Right renal cortex interstitium (tissue), 3 donors: Measurements from ENCODE around the gene TMEM272. TPM values are rescaled to one million over a fixed set of nuclear protein-coding genes. Genes with fewer than 3 reads are reported as not detected.

Experiments
- DNase-seq, 3 donors: peaks; one replicate each; pipeline ENCODE4 v3.0.0-alpha.2; 2013; ENCODE audit warnings: low read depth in 3 of 3, low spot score in 2 of 3
- polyA plus RNA-seq, 3 donors: library from polyadenylated mRNA; unstranded; fragments of 120-200 nt; gene quantifications; one replicate each; pipeline ENCODE4 v1.2.1, GENCODE V29; 2013; ENCODE audit not compliant: insufficient read length in 3 of 3

TMEM272 gene
- polyA plus RNA-seq, 3 donors, result 0.22 to 0.42 (median 0.34) TPM

DNA sequence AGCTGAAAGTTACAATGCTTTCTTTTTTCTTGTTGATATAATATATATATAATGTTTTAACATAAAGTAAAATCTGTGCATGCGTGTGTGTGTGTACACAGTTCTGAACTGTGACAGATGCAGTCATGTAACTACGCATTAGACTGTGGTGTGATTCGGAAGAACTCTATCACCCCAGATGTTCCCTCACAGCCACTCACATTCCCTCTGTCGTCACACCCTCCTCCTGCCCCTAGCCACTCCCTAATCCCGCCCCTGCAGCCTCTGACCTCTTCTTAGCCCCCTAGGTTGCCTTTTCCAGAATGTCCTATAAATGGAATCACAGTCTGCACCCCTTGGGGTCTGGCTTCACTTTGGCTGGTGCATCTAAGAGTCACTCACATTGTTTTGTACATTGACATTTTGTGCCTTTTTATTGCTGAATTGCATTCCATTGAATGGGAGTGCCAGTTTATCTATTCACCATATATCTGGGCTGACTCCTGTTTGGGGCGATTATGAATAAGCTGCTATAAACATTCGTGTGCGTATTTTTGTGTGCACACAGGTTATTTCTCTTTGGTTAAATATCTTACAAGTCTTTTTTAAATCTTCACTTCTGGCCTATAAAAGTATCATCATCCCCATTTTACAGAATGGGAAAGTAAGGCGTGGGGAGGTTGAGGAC lies 61.4 kb downstream of the TMEM272 start:
- DNase-seq, result no peak

DNA sequence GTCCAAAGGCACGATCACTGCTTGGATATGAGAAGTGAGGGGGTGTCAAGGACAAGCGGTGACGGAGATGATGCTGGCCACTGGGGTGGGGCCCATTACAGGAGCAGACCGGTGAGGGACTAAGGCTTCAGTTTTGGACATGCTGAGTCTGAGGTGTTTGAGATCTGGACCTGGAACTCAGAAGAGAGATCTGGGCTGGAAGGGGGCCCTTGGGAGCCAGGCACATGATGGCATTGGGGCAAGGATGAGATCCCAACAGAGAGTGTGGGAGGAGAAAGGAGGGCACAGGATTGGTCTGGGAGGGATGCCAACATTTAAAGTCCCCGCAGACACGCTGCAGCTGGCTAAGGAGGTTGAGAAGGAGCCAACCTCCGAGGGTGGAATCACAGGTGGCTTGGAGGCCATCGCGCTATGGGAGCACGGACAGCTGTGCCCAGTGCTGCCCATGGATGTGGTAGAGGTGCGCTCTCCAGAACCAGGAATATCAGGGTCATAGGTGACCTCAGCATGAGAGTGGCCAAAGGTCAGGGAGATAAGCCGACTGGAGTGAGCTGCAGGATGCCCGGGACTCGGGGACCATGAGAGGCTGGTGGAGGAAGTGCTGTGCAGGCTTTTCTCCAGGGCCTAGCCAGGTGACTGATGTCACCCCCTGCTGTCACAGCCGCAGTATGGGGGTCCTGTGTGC lies 62.8 kb downstream of the TMEM272 start:
- DNase-seq, result no peak

DNA sequence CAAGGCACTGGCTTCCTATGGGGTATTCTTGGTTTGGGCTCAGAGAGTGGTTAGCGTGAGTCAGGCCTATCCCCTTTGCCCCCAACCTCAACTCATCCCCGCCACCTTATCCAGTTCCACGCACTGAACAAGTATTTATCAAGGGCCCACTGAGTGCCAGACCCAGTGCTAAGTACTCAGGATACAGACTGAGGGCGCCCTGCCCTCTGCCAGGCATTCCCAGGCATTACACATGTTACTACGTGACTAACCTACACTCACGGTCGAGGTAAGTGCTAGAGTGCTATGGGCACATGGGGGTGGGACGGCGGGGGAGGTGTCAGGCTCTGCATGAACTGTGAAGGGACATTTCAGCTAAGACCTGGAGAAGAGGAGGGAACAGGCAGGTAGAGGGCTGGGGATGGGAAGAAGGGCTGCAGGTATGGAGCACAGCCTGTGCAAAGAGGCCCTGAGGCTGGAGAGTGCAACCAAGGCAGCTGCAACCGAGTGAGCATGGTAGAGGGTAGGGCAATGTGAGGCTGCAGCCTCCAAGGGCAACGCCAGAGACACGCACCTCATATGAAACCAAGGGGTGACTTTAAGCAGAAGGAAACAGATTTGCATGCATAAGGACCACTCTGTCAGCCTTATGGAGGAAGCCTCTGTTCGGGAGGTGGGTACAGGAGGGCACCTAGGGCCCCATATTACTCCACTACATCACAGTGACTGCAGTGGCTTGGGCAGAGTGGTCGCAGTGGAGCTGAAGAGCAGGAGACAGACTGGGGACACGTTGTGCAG lies 63.5 kb downstream of the TMEM272 start:
- DNase-seq, result no peak

DNA sequence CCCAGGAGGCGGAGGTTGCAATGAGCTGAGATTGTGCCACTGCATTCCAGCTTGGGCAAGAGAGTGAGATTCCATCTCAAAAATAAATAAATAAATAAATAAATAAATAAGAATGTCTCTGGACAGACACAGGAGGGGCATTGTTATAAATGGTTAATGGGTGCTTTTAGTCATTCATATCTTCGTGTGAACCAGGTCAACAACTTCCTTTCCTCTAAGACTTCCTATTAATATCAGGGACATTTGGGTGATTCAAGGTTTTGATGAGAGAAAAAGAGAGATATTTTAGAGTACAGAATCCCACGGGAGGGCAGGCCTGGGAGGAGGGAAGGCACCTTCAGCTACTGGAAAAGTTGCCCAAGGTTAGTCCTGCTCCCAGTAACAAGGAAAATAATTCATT lies 64.9 kb downstream of the TMEM272 start:
- DNase-seq, result no peak

DNA sequence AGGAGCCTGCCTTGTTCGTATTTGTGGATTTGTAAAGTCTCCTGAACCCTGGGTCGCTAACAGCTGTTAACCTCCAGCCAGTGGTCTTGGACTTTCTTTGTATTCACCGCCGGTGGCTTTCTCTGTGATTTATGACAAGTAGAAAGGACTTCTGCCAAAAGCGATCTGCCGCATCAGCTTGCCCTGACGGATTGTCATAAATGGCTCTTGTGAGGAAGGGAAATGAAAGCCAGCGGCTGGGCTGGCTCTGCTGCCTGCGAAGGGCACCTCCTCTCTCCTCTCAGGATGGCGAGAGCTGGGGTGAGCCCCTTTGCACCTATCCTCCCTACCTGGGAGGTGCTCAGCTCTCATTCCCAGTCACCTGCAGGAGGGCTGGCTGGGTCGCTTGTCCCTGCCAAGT lies 66.6 kb downstream of the TMEM272 start:
- no peak for DNase-seq

DNA sequence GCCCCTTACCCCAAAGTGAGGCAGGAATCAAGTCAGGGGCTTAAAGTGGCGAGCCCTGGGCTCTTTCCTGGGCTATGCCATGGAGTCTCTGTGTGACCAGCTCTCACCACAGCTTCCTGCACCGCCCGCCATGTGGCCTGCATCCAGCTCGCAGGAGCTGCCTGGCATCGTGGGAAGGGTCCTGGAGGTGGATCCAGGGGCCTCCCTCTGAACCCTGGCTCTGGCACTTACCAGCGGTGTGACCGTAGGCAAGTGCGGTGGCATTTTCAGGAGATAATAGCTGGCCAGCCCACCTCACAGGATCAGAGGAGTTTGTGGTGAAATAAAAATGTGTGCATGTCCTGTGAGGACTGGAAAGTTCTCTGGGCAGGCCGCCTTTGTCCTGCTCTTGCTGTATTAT lies 67.1 kb downstream of the TMEM272 start:
- DNase-seq, result no peak

DNA sequence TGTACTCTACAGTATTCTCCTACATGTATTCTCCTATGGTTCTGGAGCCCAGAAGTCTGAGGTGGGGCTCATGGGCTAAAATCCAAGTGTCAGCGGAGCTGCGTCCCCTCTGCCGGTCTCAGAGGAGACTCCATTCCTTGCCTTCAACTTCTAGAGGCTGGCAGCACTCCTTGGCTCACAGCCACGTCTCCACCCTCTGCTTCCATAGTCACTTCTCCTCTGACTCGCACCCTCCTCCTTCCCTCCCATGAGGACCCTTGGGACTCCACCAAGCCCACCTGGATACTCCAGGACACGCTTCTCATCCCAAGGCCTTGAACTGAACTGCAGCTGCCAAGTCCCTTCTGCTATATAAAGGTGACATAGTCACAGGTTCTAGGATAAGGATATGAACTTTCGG lies 68.8 kb downstream of the TMEM272 start:
- DNase-seq, result no peak

DNA sequence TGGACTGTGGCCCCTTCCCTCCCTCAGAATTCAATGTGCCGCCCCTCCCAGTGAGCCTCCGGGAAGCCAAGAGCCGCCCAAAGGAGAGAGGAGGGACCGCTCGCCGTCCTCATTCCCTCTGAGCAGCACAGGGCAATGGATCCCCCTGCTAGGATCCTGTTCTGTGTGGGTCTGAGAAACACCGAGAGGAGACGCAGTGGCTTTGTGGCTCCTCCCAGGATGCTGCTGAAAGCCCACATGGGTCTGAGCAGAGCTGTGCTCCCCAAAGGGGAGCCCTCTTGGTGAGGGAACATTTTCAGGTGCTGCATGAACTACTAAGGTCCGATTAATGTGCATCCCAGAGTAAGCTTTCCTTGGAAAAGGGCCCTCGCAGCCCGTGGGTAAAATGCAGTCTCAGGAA lies 71.5 kb downstream of the TMEM272 start:
- no peak for DNase-seq

DNA sequence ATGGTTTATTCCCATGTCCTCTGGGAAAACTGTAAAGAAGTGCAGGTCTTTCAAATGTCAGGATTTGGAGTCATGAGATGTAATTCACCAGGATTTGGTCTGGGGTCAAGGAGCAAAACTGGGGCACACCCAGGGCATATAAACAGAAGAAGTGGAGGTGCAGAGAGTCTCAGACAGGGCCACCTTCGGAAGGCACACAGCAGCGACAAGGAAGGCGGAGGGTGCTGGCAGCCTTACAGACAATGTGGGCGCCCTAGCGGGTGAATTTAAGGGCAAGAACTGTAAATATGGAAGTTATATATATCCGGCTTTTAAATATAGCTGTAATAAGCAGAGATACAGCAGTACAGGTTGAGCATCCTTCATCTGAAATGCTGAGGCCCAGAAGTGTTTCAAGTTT lies 72.2 kb downstream of the TMEM272 start:
- DNase-seq, result no peak

DNA sequence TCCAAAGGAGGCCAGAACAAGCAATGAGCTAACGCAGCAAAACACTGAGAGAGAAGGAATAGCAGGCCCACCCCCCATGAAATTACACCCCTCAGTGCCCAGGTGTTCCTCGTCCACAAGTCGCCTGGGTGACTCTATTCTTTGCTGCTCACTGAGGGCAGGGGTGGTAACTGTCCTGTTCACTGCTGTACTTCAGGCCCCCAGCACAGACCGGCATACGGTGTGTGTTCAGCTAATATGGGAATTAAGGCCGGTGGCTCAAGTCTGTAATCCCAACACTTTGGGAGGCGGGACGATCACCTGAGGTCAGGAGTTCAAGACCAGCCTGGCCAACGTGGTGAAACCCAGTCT lies 72.9 kb downstream of the TMEM272 start:
- DNase-seq, result no peak

DNA sequence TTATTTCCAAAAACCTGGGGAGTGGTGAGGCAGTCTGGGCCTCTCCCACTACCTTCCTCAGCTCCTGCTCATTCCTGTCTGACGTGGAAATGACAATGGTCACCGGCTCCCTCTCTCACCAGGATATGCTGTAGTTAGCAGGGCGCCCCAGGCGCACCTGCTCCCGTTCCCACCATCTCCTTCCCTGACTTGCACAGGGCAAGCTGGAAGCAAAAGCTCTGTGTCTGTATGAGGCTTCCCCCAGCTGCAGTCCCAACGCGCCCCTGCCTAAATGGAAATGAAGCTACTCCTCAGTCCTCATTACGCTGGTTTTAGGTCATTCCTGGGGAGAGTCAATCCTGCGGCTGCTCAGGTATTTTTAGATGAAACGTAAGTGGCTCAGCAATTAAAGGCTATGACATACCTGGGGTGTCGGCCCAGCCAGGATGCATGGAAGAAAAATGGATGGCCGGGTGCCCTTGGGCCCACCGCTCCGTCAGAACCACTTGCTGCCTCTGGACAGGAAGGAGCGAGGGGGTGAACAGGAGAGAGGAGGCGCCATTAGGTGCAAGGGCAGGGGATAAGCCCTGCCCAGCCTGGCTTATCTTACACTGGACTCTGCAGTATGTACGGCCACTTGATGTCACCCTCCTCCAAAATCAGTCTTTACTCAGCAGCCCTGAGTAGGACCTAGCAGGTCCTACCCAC lies 73.4 kb downstream of the TMEM272 start:
- no peak for DNase-seq

DNA sequence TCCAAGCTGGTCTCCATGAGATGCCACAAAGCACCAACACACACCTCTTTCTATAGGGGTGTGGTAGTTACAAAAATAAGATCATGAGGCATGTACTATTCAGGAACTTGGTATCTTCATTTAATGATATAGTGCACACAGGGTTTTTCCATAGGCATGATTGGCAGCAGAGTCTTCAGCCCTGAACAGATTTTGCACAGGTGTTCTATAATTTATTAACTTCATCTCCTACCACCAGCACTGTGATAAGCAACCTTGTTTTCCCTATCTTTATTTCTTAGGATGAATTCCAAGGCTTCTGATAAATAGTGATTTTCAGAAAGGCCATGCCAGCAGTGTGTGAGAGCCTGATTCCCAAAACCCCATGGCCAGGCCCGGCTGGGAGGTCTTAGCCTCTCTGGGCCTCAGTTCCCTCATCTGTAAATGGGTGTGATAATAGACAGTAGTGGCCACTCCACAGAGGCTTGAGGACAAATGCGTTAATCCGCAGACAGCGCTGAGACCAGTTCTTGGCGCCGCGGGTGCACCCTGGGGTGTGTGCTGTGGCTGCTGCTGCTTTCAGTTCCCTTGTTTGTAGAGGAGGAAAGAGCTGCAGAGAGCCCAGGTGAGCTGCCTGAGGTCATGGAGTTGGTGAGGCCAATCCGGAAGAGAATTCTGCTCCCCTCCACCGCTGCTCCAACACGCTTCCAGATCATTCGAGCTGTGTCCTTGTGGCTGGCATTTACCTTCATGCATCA lies 74.1 kb downstream of the TMEM272 start:
- DNase-seq, result no peak

DNA sequence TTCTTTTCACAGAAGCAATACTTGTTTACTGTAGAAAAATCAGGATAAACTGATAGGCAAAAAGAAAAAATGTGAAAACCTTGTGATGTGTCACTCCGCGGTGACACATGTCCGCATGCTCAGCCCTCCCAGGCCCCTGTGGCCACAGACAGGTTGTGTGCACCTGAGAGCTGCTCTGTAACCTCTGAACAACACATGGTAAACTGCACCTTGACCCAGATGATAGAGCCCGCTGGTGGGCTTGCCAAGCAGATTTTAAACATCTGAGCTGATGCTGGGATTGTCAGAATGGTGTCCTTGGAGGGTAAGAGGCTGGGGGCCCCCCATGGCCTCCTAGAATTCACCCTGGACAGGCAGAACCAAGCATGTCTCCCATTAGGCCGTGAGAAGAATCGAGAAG lies 74.8 kb downstream of the TMEM272 start:
- no peak for DNase-seq

DNA sequence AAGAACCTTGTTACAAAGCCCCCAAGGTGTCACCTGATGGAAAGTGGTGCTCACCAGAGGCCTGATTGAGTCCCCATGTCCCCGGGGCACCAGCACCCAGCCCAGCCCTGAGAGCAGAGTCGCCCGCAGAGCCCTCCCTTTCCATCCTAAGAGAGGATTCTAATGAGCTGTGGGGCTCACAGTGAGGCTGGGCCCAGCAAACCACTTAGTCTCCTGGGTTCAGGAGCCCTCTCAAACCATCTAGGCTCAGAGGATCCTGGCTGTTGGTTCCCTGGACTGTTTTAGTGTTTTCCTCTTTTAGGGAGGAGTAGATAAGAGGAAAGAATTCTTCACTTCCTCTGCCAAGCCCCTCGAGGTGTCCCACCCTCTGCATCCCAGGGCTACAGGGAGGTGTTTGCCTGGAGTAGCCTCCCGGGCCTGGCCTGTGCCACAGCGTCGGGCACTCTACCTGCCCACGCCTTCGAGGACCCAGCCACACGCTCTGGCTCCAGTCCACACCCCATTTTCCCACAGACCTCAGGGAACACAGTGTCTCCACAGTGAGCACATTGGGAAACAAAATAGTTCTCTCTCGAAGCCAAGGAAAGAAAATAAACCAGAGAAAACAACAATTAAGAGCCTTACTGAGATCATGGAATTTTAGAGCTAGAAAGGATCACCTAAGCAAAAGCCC lies 75.4 kb downstream of the TMEM272 start:
- DNase-seq, result no peak

DNA sequence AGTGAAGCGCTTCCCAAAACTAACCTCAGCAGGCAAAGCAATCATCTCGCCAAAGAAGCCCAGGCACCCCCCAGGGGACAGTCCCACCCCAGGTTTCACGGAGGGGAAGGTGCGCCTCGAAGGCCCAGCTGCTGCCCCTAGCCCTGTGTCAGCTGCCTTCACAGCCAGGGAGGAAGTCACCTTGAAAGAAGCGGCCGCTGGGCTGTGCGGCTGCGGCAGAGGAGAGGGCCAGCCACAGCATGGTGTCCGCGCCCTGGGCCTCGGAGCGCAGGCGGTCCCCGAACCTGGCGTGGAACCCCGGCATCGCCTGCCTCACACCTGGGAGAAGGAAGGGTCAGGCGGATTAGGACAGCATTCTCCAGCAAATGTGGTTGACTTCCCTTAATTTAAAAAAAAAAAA lies 76.0 kb downstream of the TMEM272 start:
- DNase-seq, result no peak

DNA sequence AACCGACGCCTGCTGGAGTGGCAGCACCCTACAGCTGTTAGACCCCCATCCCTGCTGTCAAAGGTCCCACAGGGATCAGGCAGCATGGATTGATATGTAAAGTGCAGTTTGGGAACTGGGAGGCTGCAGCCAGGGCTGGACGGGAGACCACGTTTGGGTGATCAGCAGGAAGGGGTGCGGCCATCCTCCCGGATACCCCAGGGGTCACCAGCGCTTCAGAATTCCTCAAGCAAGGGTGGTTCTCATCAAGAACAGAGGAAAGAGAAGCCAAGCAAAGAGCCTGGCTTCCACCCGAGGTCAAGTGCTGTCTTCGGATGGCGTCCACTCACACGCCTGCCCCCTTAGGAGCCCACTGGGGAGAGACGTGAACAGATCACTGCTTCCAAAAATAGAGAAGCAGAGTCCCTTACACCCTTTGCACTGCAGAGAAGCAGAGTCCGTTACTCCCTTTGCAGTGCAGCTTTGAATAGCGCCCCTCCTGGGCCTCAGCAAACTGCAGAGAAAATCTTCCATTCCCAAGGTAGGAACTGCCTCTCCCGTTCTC lies 76.5 kb downstream of the TMEM272 start:
- no peak for DNase-seq

DNA sequence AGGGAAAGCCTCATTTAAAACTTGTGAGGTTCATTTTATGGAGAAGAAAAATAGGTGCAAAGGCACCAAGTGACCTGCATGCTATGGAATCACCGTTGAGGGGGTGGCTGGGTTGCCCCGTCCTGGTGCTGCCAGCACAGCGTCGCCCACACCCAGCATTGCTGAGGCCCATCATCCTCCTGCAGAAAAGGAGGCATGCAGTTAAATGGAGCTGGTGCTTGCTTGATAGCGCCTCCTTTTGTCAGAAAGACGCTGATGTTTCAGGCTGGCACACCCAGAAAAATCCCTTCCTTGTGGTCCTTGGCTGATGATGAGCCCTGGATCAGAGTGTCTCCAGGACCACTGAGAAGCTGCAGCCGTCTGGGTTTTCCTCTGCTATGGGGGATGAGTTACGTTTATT lies 77.9 kb downstream of the TMEM272 start:
- no peak for DNase-seq

DNA sequence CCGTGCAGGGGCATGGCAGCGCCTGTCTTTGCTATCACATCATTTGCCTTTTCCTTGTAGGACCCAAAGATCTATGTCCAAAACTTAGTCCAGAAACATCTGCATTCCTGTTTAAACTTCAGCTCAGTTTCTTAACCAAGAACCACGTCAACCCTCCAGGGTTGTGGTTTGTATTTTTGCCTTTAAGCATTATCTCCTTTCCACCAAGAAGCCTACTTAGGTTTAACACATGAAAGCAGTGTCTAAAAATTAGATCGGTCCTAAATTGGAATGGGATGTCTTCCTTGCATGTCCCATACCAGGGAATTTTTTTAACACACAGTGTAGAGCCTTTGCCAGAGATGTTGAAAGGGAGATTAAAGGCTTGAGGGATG lies 79.8 kb downstream of the TMEM272 start:
- no peak for DNase-seq

DNA sequence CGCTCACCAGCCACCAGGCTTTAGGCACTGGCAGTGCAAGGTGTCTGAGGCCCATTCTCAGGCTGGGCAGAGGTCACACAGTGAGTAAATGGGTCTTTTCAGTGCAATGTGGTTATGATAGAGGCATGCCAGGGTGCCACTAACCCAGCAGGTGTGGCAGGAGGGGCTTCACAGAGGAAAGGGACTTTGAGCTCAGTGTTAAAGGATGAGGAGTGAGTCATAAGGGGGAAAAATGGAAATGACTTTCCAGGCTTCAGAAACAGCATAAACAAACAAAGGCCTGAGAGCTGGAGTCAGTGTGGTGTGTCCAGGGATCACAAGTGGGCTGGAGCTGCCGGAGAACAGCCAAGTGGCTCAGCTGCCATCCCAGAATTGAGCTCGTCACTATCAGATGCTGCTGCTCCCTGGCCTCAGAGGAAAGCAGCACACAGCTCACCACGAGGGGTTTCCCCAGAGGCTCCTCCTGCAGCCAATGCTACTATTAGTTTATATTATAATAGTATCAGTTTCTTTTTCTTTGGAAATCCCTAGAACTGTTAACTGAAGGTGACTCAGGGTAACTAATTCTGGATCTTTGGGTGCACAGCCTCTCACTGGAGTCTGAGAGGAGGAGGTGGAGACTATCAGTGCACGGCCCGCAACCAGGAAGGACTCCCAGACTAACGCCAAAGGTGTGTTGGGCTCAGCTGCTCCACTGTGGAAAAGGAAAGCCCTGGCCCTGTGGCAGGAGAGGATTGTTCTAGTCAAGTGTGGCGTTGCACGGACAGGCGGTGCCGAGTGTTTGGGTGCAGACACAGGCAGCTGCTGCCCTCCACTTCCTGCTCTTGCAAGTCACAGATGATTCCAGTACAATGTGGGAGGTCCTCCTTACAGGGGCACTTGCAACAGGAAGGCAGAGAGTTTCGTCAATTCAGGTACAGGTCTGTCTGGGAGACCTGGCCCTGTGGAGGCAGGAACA lies 80.5 kb downstream of the TMEM272 start:
- DNase-seq, result no peak
